SH-SY5Y (cell line): ENCODE measurements around the gene PLEKHB1.

ENCODE experiments used
- GATA2 ChIP-seq: IDR thresholded peaks from 2 replicates; pipeline ENCODE4 v1.6.1; 2011; ENCODE audit warnings: mild to moderate bottlenecking, low read depth, low read length
- GATA3 ChIP-seq: IDR thresholded peaks from 2 replicates; pipeline ENCODE4 v1.6.1; 2011; ENCODE audit warnings: low read depth, mild to moderate bottlenecking, low read length, moderate library complexity

DNA sequence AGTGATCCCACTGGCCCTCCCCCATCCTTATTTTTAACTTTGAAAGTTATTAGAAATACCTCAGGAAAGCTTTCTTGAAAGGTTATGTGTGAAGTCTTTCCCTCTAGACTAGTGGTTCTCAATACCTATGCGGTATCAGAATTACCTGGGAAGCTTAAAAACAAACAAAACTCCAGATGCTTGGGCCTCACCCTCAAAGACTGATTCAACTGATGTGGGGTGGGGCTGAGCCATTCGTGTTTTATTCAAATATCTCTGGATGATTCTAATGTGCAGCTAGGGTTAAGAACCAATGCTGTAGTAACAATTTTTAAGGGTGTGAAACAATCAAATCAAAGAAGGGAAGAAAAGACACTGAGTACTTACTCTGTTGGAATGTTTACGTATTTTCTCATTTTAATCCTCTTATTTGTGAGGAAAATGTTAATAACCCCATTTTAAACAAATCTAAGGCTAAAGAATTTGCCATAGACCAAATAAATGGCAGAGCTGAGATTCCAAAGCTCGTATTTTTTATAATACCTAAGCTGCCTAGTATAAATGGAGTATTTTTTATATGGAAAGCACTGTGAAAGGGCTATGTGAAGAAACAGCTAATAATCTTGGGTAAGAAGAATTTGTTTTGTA is 47.6 kb downstream of the PLEKHB1 start:
- TF ChIP-seq GATA3 (no peak), GATA2 (no peak)
